ENCODE measurements around the gene KLK14. TPM values are rescaled to one million over a fixed set of nuclear protein-coding genes. Genes with fewer than 3 reads are reported as not detected.
A peak's percentile ranks its signal among the peaks of the same experiment; 100 is the strongest.

Gene KLK14
- total RNA-seq, 2 experiments from 2014 or later = 0.35 to 0.67 TPM

DNA sequence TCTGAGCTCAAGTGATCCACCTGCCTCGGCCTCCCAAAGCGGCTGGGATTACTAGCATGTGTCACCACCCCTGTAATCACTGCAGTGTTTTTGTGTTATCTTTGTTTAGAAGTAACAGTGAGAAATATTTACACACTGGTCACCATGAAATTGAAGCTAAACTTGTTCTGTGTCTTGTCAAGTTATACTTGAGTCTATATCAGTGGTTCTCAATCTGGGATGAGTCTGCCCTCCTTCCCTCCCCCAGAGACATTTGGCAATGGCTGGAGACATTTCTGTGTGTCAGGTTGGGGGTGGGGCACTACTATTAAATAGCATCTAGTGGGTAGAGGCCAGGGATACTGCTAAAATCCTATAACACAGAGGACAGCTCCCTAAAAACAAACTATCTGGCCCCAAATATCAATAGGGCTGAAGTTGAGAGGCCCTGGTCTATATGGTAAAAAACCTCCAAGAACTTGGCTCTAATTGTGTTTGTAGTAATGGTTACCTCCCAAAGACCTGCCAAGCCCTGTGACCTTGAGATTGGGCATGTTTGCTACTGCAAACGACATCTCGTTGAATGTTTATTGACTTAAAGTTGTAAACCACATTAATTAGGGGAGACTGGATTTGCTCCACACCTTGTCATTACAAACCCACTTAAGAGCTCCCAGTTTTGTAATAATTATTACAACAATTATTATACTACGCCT, 18.6 kb upstream of the KLK14 start:
- CTCF ChIA-PET = interaction anchor here (0.6 kb wide), 1 partner anchor 232 kb away, joined by 4 read pairs; no protein-coding TSS in a partner anchor
- H3K36me3 Mint-ChIP-seq (ENCODE audit: low read depth) = peaks cover 50% of the 10 kb centered on the region

DNA sequence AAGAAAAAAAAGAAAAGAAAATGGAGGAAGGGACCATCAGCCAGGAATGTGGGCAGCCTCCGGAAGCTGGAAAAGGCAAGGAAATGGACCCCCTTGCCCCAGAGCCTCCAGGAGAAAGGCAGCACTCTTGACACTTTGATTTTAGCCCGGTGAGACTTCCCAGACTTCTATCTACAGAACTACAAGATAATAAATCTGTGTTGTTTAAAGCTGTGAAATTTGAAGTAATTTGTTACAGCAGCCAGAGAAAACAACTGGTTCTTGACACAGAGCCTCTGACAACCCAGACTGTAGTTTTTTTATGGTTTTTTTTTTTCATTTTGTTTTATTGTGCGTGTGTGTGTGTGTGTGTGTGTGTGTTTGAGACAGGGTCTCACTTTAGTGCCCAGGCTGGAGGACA, 17.9 kb upstream of the KLK14 start:
- ChIA-PET CTCF (interaction anchor here (0.6 kb wide), 1 partner anchor 28 kb away, joined by 5 read pairs; no protein-coding TSS in a partner anchor), POLR2A (no interaction called here)
- Mint-ChIP-seq H3K4me3 (no peak overlapping the region), H3K4me1 (peaks cover 30% of the 10 kb centered on the region), H3K27me3 (no peaks in the 10 kb centered on the region), H3K27ac (no peak overlapping the region), H3K9me3 (no peaks in the 10 kb centered on the region), H3K36me3 (ENCODE audit: low read depth) (peaks cover 50% of the 10 kb centered on the region)
- DNase-seq = no peak

More for the DNA sequence above, 18.6 kb upstream of the KLK14 start:
- Mint-ChIP-seq H3K27me3 (no peaks in the 10 kb centered on the region), H3K4me1 (peaks cover 35% of the 10 kb centered on the region), H3K27ac (peak overlapping the region; percentile 28), H3K4me3 (no peak overlapping the region), H3K9me3 (no peaks in the 10 kb centered on the region)
- POLR2A ChIA-PET = no interaction called here
- DNase-seq = no peak

DNA sequence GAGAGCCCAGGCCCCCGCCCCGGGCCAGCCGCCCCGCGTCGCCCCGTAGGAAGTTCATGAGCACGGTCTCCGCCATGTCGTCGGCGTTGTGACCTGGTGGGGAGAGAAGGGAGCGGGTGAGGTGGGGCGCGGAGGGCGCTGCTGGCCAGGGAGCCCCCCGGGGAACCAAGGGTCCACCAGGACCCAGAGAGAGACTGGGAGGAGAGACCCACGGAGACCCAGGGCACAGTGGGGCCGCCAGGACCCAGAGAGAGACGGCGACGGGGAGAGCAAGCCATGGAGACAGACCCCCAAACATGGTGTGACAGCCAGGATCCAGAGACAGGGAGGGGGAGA, 16.3 kb upstream of the KLK14 start:
- ChIA-PET CTCF (no interaction called here), POLR2A (no interaction called here)
- Mint-ChIP-seq H3K9me3 (no peaks in the 10 kb centered on the region), H3K4me3 (no peak overlapping the region), H3K36me3 (ENCODE audit: low read depth) (peaks cover 40% of the 10 kb centered on the region), H3K4me1 (peaks cover 27% of the 10 kb centered on the region), H3K27ac (peak overlapping the region; percentile 50), H3K27me3 (no peaks in the 10 kb centered on the region)
- DNase-seq = no peak

DNA sequence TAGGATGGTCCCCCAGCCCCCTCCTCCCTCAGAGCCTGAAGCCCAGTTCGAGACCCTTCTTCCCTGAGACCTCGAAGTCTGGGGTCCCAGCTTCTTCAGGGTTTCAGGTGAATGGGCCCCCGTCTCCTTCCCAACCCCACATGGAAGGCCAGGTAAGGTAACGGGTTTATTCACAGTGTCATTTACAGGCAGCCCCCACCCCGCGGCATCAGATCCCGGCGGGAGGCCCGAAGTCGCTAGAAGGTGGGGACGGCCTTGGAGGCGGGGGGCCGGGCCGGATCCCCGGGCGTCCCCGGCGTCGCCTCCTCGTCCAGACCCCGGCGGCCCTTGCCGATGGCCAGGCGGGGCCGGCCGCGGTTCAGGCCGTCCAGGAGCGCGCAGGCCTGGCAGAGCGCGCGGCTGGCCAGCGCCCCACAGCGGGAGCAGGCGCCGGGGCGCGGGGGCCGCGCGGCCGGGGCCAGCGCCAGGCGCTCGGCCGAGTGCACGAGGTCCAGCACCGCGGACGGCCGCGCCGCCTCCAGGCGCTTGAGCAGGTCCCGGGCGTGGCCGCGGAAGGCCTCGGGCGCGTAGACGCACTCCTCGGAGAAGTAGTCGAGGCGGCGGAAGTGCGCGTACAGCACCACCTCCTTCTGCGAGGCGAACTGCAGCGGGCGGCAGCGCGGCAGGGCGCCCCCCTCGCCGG, 15.8 kb upstream of the KLK14 start:
- DNase-seq = peak; percentile 35
- CTCF ChIA-PET = no interaction called here
- Mint-ChIP-seq H3K4me1 (peaks cover 27% of the 10 kb centered on the region), H3K27me3 (no peaks in the 10 kb centered on the region), H3K36me3 (ENCODE audit: low read depth) (peaks cover 36% of the 10 kb centered on the region), H3K4me3 (no peak overlapping the region), H3K9me3 (no peaks in the 10 kb centered on the region), H3K27ac (no peak overlapping the region)
- POLR2A ChIA-PET = no interaction called here

DNA sequence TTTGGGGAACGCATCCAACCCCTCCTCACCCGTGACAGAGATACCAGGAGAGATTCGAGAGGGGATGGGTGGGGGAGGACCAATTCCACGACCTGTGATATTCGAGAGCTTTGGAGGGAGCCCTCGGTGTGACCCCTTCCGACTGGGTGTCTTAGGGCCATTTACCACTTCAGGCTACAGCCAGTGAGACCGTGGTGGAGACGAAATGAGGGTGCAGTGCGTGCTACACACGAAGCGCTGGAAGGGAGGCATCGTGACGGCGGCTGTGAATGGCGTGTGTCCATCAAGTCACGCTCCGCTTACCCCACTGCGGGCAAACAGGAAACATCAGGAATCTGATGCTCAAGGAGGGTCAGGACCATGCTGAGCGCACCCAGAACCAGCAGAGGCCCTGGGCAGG, 15.1 kb upstream of the KLK14 start:
- H3K4me3 Mint-ChIP-seq = no peak overlapping the region
- no peaks in the 10 kb centered on the region for H3K9me3 Mint-ChIP-seq
- H3K36me3 Mint-ChIP-seq (ENCODE audit: low read depth) = peaks cover 31% of the 10 kb centered on the region
- H3K4me1 Mint-ChIP-seq = peaks cover 24% of the 10 kb centered on the region
- ChIA-PET POLR2A (no interaction called here), CTCF (no interaction called here)
- no peaks in the 10 kb centered on the region for H3K27me3 Mint-ChIP-seq
- H3K27ac Mint-ChIP-seq = no peak overlapping the region
- no peak for DNase-seq

DNA sequence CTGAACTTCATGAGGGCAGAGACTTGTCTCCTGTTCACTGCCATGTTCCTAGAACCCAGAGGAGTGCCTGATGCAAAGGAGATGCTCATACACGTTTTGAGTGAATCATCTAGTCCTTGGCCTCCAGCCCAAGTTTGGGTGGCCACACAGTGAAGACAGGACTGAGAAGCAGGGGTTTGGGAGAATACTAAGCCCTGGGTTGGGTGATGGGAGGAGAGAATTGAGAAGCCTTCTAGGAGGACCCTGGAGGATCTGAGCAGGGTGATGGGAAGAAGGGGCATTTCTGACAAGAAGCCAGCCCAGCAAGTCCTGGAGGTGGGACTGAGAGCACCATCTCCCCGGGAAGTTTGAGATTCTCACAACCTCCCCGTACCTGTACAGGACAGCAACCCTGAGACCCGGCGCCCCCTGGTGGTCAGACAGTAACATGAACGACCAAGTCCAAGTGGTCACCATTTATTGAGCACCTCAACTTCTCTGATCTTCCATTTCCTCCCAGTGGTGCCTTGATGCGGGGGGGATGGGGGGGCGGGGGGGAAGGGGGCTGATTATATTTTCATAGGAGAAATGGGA, 14.6 kb upstream of the KLK14 start:
- Mint-ChIP-seq H3K4me3 (no peak overlapping the region), H3K36me3 (ENCODE audit: low read depth) (peaks cover 26% of the 10 kb centered on the region), H3K4me1 (peaks cover 22% of the 10 kb centered on the region), H3K27me3 (no peaks in the 10 kb centered on the region), H3K27ac (peak overlapping the region; percentile 74), H3K9me3 (no peaks in the 10 kb centered on the region)
- ChIA-PET POLR2A (no interaction called here), CTCF (interaction anchor here (0.6 to 1.8 kb wide), 2 partner anchors 11 to 164 kb away, joined by 4 to 6 read pairs; no protein-coding TSS in a partner anchor)
- peak; percentile 66 for DNase-seq

DNA sequence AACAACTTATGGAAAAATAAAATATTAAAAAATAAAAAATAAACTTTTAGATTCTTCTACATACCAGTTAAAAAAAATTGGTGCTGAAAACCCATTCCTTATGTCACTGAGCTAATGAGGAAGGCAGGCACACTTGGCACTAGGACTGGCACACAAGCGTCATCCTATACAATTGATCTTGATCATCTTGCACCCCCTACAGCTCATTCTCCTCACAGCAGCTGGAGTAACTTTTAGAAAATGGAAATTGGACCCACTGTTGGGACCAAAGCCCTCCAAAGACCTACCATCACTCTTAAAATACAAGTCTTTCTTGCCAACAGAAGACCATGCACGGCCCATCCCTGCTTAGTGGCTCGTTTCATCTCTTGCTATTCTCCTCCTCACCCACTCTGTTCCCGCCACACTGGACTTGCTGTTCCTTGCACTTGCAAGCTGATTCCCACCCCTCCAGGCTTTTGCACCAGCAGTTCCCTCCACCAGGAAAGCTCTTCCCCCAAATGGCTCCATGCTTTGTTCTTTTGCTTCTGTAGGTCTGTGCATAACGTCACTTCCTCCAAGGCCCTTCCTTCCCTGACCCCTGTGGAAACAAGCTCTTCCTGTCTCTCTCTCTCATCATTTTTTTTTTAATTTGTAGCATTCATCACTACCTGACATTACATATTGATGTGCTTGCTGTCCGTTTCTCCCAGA, 13.9 kb upstream of the KLK14 start:
- no peak overlapping the region for H3K4me3 Mint-ChIP-seq
- DNase-seq = no peak
- ChIA-PET POLR2A (no interaction called here), CTCF (interaction anchor here (0.6 to 1.8 kb wide), 4 partner anchors 9 to 681 kb away, joined by 3 to 6 read pairs (median 4); no protein-coding TSS in a partner anchor)
- no peaks in the 10 kb centered on the region for H3K9me3 Mint-ChIP-seq
- H3K36me3 Mint-ChIP-seq (ENCODE audit: low read depth) = peaks cover 26% of the 10 kb centered on the region
- H3K4me1 Mint-ChIP-seq = peaks cover 18% of the 10 kb centered on the region
- H3K27ac Mint-ChIP-seq = peak overlapping the region; percentile 74
- H3K27me3 Mint-ChIP-seq = no peaks in the 10 kb centered on the region

DNA sequence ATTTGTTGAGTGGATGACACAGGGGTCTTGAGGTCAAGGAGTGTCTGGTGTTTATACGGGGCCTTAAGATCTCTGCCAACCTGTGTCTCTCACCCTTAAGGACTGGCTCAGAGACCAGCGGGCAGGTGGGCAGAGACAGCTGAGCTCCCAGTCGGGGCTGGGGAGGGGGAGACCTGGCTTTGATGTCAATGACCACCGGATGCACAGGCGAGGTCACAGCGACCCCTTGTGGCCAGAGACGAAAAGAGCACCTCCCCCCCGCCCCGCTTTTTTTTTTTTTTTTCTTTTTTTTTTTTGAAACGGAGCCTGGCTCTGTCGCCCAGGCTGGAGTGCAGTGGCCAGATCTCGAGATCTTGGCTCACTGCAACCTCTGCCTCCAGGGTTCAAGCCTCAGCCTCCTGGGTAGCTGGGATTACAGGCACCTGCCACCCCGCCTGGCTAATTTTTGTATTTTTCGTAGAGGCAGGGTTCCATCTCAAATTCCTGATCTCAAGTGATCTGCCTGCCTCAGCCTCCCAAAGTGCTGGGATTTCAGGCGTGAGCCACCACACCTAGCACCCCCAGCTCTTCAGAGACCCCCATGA, 12.1 kb upstream of the KLK14 start:
- POLR2A ChIA-PET = no interaction called here
- Mint-ChIP-seq H3K4me3 (no peak overlapping the region), H3K27me3 (no peaks in the 10 kb centered on the region), H3K27ac (no peak overlapping the region), H3K36me3 (ENCODE audit: low read depth) (peaks cover 24% of the 10 kb centered on the region), H3K9me3 (no peaks in the 10 kb centered on the region), H3K4me1 (peaks cover 17% of the 10 kb centered on the region)
- DNase-seq = peak; percentile 39
- CTCF ChIA-PET = interaction anchor here (0.8 kb wide), 1 partner anchor 585 kb away, joined by 4 read pairs; no protein-coding TSS in a partner anchor

DNA sequence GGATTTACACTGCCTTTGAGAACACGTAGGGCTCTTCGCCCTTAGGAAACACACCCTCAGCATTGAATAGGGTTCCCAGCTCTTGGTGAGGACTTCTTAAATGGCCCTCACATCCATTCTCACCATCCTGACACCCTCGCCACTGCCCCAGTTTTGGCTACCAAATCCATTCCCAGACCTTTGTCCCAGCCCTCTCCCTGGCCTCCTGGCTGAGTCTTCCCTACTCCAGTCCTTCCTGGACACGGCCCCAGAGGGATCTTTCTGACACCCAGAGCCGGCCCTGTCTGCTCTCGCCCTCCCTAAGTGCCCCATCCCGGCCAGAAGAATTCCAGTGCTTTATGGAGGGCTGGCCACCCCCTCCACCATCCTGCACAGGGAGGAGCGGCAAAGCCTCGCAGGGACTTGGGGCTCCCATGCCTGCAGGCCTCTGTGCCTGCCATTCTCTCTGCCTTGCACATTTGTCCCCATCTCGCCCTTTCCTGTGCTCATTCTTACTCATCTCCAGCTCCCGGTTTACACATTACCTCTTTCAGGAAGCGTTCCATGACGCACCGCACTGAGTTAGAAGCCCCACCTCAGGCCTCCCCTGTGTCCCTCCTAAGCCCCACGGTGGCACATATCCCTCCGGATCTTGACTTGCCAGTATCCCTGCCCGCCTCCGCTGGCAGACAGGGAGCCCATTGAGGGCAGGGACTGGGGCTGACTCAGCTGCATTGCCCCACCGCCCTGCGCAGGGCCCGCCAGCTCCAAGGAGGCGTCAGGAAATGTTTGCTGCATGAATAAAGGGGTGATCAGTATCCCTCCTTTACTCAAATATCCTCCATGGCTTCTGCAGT, 11.0 kb upstream of the KLK14 start:
- no peaks in the 10 kb centered on the region for H3K9me3 Mint-ChIP-seq
- no peak overlapping the region for H3K4me3 Mint-ChIP-seq
- DNase-seq = no peak
- no peak overlapping the region for H3K27ac Mint-ChIP-seq
- peaks cover 19% of the 10 kb centered on the region for H3K36me3 Mint-ChIP-seq (ENCODE audit: low read depth)
- peaks cover 17% of the 10 kb centered on the region for H3K4me1 Mint-ChIP-seq
- ChIA-PET CTCF (no interaction called here), POLR2A (no interaction called here)
- no peaks in the 10 kb centered on the region for H3K27me3 Mint-ChIP-seq

DNA sequence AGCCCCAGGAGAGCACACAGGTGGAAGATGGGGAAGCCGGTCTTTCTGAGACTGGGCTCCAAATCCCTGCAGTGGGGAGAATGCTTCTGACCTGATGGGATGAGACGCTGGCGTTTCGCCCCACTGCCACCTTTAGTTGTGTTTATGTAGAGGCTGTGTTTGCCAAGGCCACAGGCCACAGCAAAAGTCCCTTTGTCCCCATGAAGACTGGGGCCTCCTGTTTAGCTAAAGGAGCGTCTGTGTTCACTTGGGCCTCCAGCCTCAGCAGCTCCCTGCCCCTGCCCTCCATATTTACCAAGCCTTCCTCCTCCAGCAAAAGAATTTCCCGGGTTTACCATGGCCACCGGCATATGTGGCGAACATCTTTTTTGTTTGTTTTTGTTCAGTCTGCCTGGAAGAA, 10.4 kb upstream of the KLK14 start:
- H3K4me1 Mint-ChIP-seq = peaks cover 17% of the 10 kb centered on the region
- no peaks in the 10 kb centered on the region for H3K9me3 Mint-ChIP-seq
- no peaks in the 10 kb centered on the region for H3K27me3 Mint-ChIP-seq
- peaks cover 16% of the 10 kb centered on the region for H3K36me3 Mint-ChIP-seq (ENCODE audit: low read depth)
- CTCF ChIA-PET = no interaction called here
- POLR2A ChIA-PET = no interaction called here
- H3K27ac Mint-ChIP-seq = no peak overlapping the region
- no peak for DNase-seq
- no peak overlapping the region for H3K4me3 Mint-ChIP-seq

DNA sequence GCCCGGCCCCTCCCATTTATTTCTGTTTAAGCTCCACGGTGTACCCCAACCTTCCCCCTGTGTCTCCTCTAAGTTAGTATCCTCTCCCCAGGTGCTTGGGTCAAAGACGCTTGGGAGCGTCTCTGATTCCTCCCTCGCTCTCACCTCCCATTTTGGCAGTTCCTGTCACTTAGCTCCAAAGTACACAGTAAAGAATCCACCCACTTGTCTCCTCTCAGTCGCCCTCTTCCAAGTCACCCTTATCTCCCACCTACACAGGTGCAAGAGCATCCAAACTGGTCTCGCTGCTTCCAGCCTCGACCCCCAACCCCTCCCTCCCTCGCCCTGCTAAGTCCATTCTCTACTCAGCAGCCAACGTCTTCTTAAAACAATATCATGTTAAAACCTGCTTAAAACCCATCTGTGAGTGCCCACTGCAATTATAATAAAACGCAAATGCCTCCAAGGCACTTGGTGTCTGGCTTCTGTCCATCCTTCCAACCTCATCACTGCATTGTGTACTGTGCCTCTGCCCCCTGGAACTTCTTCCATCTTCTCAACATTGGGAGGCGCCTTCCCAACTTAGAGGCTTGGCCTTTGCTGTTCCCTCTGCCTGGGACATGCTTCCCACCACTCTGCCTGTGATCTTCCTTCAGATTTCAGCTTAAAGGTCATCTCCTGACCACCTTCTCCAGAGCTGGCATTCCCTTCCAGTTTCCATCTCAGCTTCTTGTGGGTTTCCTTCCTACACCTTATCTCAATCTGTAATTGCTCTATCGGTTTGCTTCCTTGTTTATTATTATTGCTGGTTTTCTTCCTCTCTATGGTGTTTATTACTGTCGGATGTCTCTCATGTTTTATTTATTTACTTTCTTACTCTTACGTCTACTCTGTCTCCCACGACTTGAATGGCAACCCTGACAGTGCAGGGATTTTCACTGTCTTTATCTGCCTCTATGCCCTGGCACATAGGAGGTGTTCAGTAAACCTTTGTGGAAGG, 9.5 kb upstream of the KLK14 start:
- no peak overlapping the region for H3K4me3 Mint-ChIP-seq
- H3K36me3 Mint-ChIP-seq (ENCODE audit: low read depth) = peaks cover 7% of the 10 kb centered on the region
- ChIA-PET CTCF (no interaction called here), POLR2A (interaction anchor here (0.5 kb wide), 1 partner anchor 304 kb away, joined by 4 read pairs; no protein-coding TSS in a partner anchor)
- H3K27me3 Mint-ChIP-seq = no peaks in the 10 kb centered on the region
- H3K9me3 Mint-ChIP-seq = no peaks in the 10 kb centered on the region
- no peak for DNase-seq
- H3K4me1 Mint-ChIP-seq = peaks cover 9% of the 10 kb centered on the region
- H3K27ac Mint-ChIP-seq = no peak overlapping the region

Measured in activated CD4-positive, alpha-beta T cell treated with anti-CD3 and anti-CD28 coated beads, Interleukin-2, amount 10 ng/mL, durations not matched to agents 7 days and 5 days (primary cell).